ENCODE data around the gene LRRC41. TPM values are rescaled to one million over a fixed set of nuclear protein-coding genes. Genes with fewer than 3 reads are reported as not detected.

The LRRC41 gene
- total and polyA plus RNA-seq, 2 of the 13 experiments (the other 11 are each of a cell fraction or from before 2014, with no cell fraction given), result 48.1 to 53.6 TPM

DNA sequence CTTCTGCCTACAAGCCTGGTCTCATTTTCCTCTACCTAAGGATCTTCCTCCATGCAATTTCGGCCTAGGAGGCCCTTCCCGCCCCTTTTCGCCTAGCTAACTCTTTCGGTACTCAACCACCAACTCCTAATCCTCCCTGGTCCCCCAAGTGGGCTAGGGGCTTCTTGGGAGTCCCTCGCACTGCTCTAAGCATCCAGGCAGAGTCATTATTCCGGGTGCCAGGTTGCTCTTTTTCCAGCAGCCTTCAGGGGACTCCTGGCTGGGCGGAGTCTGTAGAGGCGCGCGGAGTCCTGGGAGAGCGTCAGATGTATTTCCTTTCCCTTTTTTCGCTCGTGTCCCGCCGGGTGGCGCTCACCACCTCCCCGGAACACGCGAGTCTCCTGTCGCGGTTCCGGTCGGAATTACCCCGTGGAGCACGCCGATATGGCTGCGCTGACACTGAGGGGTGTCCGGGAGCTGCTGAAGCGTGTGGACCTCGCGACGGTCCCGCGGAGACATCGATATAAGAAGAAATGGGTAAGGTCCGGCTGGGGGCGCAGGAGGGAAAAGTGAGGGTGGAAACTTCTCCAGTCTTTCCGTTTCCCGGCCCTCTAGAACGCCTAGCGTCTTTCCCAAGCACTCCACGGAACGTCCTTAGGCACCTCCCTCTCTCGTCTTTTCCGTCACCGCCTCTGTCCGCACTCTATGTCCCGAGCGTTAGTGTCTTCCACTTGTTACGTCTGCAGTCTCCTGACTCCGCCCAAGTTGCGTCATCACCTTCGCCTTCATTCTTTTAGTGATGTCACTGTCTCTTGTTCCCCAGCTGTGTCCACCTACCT is 37.2 kb upstream of the LRRC41 start, which contains the start of gene NSUN4 (continued):
- TF ChIP-seq, protein P1, sequence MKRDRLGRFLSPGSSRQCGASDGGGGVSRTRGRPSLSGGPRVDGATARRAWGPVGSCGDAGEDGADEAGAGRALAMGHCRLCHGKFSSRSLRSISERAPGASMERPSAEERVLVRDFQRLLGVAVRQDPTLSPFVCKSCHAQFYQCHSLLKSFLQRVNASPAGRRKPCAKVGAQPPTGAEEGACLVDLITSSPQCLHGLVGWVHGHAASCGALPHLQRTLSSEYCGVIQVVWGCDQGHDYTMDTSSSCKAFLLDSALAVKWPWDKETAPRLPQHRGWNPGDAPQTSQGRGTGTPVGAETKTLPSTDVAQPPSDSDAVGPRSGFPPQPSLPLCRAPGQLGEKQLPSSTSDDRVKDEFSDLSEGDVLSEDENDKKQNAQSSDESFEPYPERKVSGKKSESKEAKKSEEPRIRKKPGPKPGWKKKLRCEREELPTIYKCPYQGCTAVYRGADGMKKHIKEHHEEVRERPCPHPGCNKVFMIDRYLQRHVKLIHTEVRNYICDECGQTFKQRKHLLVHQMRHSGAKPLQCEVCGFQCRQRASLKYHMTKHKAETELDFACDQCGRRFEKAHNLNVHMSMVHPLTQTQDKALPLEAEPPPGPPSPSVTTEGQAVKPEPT (CRISPR knock-in tag; IDR thresholded peaks at IDR 0.05; ENCODE audit: low read depth), result no peak
- TF ChIP-seq, protein P2, sequence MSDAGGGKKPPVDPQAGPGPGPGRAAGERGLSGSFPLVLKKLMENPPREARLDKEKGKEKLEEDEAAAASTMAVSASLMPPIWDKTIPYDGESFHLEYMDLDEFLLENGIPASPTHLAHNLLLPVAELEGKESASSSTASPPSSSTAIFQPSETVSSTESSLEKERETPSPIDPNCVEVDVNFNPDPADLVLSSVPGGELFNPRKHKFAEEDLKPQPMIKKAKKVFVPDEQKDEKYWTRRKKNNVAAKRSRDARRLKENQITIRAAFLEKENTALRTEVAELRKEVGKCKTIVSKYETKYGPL (CRISPR knock-in tag; IDR thresholded peaks at IDR 0.05), result peak; percentile 74
- TF ChIP-seq GTF3A (CRISPR knock-in tag; conservative IDR thresholded peaks at IDR 0.05), result peak; percentile 74; the same call in 1 of the 2 replicates
- TF ChIP-seq ZNF282 (IDR thresholded peaks at IDR 0.05; ENCODE audit: partially characterized antibody), result no peak
- TF ChIP-seq JARID2 (CRISPR knock-in tag; IDR thresholded peaks at IDR 0.05; ENCODE audit: insufficient replicate concordance), result no peak
- TF ChIP-seq ZSCAN12 (CRISPR knock-in tag; IDR thresholded peaks at IDR 0.05), result 0 out of 2 replicates have a peak, but pooled peaks have one; percentile 75
- no peak for TF ChIP-seq MATR3 (CRISPR knock-in tag; IDR thresholded peaks at IDR 0.05)
- no peak; the same call in 1 of the 2 replicates for TF ChIP-seq ZNF329 (CRISPR knock-in tag; IDR thresholded peaks at IDR 0.05; ENCODE audit: low read depth)
- TF ChIP-seq ZNF644 (CRISPR knock-in tag; IDR thresholded peaks at IDR 0.05; ENCODE audit: low read depth), result no peak
- TF ChIP-seq ZNF430 (CRISPR knock-in tag; IDR thresholded peaks at IDR 0.05), result peak; percentile 88; the same call in 1 of the 2 replicates
- peak; percentile 78 for TF ChIP-seq RXRA (CRISPR knock-in tag; IDR thresholded peaks at IDR 0.05)
- no peak for TF ChIP-seq CBX2 (IDR thresholded peaks at IDR 0.05; ENCODE audit: low read depth, low read length)
- TF ChIP-seq CBX2 (CRISPR knock-in tag; IDR thresholded peaks at IDR 0.05; ENCODE audit: low read depth), result no peak
- TF ChIP-seq ZNF10 (CRISPR knock-in tag; IDR thresholded peaks at IDR 0.05; ENCODE audit: borderline replicate concordance, low read depth), result no peak
- no peak for TF ChIP-seq RBM22 (optimal IDR thresholded peaks at IDR 0.05; ENCODE audit: low read length)
- TF ChIP-seq ZNF670 (CRISPR knock-in tag; IDR thresholded peaks at IDR 0.05; ENCODE audit: borderline replicate concordance), result no peak; the same call in 1 of the 2 replicates
- no peak for TF ChIP-seq KLF9 (CRISPR knock-in tag; IDR thresholded peaks at IDR 0.05; ENCODE audit: low read depth)
- TF ChIP-seq SRSF9 (IDR thresholded peaks at IDR 0.05; ENCODE audit: borderline replicate concordance, insufficient read depth, low read depth, low read length, poor library complexity, severe bottlenecking), result no peak
- no peak for TF ChIP-seq U2AF1 (optimal IDR thresholded peaks at IDR 0.05; ENCODE audit: low read depth, low read length)
- TF ChIP-seq NFKBIZ (CRISPR knock-in tag; IDR thresholded peaks at IDR 0.05), result peak; percentile 70; the same call in 1 of the 2 replicates
- TF ChIP-seq NPAS2 (CRISPR knock-in tag; IDR thresholded peaks at IDR 0.05; ENCODE audit: borderline replicate concordance), result no peak
- TF ChIP-seq IKZF5 (CRISPR knock-in tag; IDR thresholded peaks at IDR 0.05), result peak; percentile 46; the same call in 1 of the 2 replicates
- TF ChIP-seq TARDBP (CRISPR knock-in tag; IDR thresholded peaks at IDR 0.05), result peak; percentile 79
- TF ChIP-seq ELF4 (CRISPR knock-in tag; IDR thresholded peaks at IDR 0.05; ENCODE audit: borderline replicate concordance), result no peak
